ENCODE data around the gene C9orf50. TPM values are rescaled to one million over a fixed set of nuclear protein-coding genes. Genes with fewer than 3 reads are reported as not detected.

C9orf50 gene
- total RNA-seq: 0.11 TPM in 1 of 2 replicates, not detected in the other

DNA sequence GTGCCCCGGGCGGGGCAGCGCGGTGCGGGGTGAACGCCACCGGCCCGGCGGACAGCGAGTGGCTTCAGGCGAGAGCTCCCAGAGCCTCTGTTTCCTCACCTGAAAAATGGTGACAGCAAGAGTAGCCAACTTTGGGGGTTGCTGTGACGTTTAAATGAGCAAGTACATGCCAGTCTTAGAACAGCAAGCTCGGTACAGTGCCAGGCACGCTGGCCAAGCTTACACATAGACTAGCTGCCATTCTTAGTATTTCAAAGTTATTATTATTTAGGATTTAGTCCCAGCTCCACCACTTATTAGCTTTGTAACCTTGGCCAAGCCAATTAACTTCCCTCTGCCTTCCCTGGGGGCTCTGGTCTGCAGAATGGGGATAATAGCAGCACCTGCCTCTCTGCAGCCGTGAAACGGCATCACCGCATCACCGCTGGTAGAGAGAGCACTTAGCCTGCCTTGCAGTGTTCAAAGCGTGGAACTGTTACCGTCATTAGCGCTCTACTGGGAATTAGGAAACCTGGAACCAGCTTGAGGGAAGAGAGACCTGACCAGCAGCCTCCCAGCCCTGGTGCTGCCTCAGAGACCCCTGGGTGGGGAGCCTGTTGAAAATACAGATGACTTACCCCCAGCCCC lies at the start of gene C9orf50:
C9orf50 (minus strand) TSS at position 433 of the 627 bp plus-strand sequence. CDS start 527 bp downstream, outside the sequence.

DNA sequence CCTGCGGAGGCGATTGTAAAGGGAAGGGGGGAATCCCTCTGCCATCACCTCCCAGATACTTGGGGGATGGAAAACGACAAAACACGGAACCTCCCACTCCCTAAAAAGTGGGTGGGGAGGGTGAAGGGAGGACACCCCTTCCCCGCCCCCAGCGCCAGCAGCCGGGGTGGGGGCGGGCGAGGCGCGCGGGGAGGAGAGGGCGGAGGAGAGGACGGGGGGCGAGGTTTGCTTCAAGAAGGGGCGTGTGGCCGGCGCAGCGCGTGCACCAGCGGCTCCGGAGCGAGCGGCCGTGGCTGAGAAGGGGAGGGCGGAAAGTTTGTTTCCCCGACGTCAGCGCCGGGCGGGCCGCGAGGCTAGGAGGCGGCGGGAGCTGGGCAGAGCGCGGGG lies 44.5 kb upstream of the C9orf50 start, which contains the start of gene PRRX2:
PRRX2 (plus strand) TSS at position 259 of the 387 bp plus-strand sequence. CDS start 221 bp downstream, outside the sequence.

GRCh38 chr9:129641750-129642585 lies 21.1 kb upstream of the C9orf50 start, which contains the start of gene ASB6:
TSS of gene ASB6 (minus strand) at chr9:129642151. CDS start at chr9:129641999, 152 bp downstream.

DNA sequence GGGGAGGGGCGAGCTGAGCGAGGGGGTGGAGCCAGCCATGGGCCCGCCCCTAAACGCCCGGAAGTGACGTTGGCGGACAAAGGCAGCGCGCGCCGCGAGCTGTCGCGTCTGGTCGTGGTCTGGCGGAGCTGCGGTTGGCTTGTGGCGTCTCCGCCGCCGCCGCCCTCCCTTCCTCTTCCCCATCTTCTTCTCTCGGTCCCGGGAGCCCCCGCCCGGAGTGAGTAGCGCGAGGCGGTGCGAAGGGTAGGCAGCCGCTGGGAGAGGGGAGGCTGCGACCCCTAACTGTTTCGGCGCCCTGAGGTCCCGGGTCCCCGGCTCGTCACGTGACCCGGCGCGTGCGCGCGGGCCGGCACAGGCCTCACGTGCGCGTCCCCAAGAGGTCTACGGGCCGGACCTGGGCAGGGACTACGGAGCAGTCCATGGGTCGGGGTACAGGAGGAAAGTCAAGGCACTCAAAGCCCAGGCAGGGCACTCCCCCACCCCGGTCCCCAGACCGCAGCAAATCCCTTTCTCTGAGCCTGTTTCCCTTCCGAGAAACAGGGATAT lies 5.3 kb upstream of the C9orf50 start, which contains the start of gene NTMT1:
NTMT1 (plus strand) TSS at position 85 of the 546 bp plus-strand sequence. CDS start 6,541 bp downstream, outside the sequence.

Other genes starting within 250 kb of the C9orf50 start
- gene NTMT1, start 5.1 kb upstream of the C9orf50 start, total RNA-seq: 25.1 and 26.4 TPM in 2 replicates
- 17.1 and 19.7 TPM in 2 replicates for gene ASB6, start 21.1 kb upstream of the C9orf50 start, total RNA-seq
- gene PRRX2, start 44.5 kb upstream of the C9orf50 start, total RNA-seq: 20.9 and 25.9 TPM in 2 replicates
- gene PTGES, start 131.9 kb upstream of the C9orf50 start, total RNA-seq: 27.6 and 38.0 TPM in 2 replicates
- gene TOR1B, start 182.1 kb upstream of the C9orf50 start, total RNA-seq: 24.7 and 32.5 TPM in 2 replicates
- gene TOR1A, start 203.0 kb upstream of the C9orf50 start, total RNA-seq: 38.2 and 47.2 TPM in 2 replicates
- 36.2 and 38.0 TPM in 2 replicates for gene C9orf78, start 214.2 kb upstream of the C9orf50 start, total RNA-seq
- gene USP20, start 214.4 kb upstream of the C9orf50 start, total RNA-seq: 7.4 and 7.8 TPM in 2 replicates

Measured in articular chondrocyte of knee joint (primary cell).